Ishikawa (cell line): ENCODE data around the gene SERHL2.

Experiments
- CEBPB ChIP-seq: IDR thresholded peaks from 2 replicates; pipeline ENCODE4 v1.6.1; 2012
- FOXM1 ChIP-seq: IDR thresholded peaks from 2 replicates; pipeline ENCODE4 v1.6.1; 2012; ENCODE audit warnings: low read depth, borderline replicate concordance

DNA sequence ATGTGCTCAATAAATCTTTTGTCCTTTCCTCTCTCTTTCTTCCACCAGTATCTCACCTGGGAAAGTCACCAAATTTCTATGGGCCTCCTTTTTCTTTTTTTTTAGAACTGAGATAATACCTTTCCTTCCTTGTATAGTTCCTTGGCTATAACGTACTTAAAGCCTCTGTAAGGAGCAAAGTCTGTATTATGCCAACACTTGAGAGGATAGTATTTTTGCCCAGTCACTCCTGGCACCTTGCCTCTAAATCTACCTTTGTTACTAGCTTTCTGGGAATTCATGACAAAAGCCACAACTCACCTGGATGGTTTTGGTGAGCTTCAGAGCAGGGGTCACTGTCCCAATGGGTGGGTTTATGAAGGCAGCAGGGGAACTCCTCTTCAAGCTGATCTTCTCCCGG, 48.7 kb downstream of the SERHL2 start:
- TF ChIP-seq CEBPB (no peak), FOXM1 (no peak)
